Amniotic stem cell (primary cell): ENCODE measurements around the gene VEGFB.

Experiments
- DNase-seq: peaks from one replicate; lab custom pipeline; 2025; lab: John Stamatoyannopoulos, UW

Gene VEGFB

DNA sequence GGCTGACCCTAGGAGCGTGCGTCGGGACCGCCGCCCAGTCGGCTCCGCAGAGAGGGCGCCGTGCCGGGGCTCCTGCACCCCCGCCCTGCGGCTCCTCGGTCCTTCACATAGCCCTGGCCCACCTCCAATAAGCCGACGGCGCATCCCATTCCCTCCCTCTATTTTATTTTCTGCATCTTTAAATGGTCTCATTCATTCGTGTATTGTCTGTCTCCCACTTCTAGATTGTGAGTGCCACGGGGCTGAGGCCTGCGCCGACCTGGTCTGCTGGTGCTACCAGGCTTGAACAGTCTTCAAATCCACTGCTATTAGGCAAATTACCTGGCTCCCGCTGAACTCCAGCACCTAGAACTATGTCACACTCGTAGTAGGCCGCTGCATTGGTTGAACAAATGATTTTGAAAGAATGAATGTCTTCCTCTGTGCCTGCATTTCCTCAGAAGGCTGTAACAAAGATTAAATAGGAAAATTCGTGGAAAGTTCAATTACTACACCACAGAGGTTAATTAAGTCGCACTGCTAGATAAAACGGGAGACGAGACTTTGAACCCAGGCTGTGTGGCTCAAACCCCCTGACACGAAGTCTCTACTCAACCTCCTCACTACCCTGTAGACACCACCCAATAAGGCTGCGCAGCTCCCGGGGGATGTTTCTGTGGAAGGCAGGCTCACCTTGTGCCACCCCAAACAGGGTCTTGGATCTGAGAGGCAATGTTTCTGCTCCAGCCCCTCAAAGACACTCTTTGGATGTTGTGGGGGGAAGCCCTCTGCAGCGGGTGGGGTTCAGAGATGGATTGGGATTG, 13.5 kb downstream of the VEGFB start:
- no peak for DNase-seq

- no peak for DNase-seq
Measured at GRCh38 chr11:64248578-64248977, 14.2 kb downstream of the VEGFB start.

GRCh38 chr11:64249038-64249437, 14.7 kb downstream of the VEGFB start:
- DNase-seq = no peak

DNA sequence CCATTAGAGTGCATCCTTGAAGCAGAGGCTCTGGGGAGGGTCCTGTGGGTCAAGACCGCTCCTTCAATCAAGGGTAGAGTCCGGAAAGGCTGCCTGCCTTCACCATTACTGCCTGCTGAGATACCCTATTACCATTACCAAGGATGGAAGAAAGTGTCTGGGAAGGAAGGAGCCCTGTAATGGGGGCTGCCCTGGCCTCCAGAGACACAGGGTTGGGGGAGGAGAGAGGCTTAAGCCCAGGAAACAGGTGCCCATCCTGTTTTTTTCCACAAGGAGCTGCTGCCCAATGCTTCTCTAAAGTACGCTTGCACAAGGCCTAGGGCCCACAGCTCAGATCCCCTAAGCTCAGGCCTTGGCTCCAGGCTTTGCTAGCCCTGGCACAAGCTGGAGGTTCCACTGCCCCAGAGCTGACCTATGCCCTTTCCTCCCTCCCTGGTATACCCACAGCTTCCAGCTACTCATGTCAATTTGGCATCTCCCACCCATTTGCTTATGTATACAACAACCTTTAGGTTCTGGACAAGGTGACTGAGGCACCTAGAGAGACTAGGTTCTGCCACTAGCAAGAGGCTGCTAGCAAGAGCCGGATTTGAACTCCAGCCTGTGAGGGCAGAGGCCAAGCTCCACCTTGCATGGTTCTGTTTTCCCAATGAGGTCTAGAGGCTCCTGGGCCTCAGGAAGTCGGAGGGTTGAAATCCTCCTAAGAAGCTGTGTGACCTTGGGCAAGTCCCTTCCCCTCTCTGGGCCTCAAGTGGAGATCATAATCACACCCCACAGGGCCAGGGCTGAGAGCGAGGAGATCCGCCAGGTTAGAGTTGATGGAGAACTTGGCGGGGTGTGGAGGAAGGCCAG, 15.4 kb downstream of the VEGFB start:
- no peak for DNase-seq

- DNase-seq = no peak
Measured at GRCh38 chr11:64250415-64251015, 16.1 kb downstream of the VEGFB start.

- DNase-seq = no peak
Measured at GRCh38 chr11:64251016-64251752, 16.8 kb downstream of the VEGFB start, which contains the start of gene PLCB3. Gene PLCB3, plus strand, starts transcription at chr11:64251530. Its CDS starts 120 bp downstream, at chr11:64251650.

DNA sequence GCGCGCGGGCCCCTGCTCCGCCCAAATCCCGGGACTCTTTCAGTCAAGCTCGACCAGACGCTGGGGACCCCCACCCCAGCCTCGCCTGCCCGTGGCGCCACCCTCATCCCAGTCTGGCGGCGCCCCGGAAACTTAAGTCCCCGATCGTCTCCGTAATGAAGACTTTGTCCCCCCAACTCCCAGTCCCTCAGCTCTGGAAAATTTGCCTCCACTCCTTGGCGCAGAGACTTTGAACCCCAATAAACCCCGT, 17.3 kb downstream of the VEGFB start:
- no peak for DNase-seq

GRCh38 chr11:64252003-64252872, 17.9 kb downstream of the VEGFB start:
- DNase-seq = no peak

GRCh38 chr11:64253043-64253442, 18.7 kb downstream of the VEGFB start:
- no peak for DNase-seq

- no peak for DNase-seq
Measured at GRCh38 chr11:64253481-64253880, 19.1 kb downstream of the VEGFB start.

- no peak for DNase-seq
Measured at GRCh38 chr11:64254326-64254725, 19.9 kb downstream of the VEGFB start.

GRCh38 chr11:64255135-64256128, 21.0 kb downstream of the VEGFB start:
- no peak for DNase-seq

- no peak for DNase-seq
Measured at GRCh38 chr11:64256300-64256699, 21.9 kb downstream of the VEGFB start.

- DNase-seq = no peak
Measured at GRCh38 chr11:64258356-64258755, 24.0 kb downstream of the VEGFB start.

- no peak for DNase-seq
Measured at GRCh38 chr11:64258946-64259532, 24.7 kb downstream of the VEGFB start.

- DNase-seq = no peak
Measured at GRCh38 chr11:64259533-64260067, 25.2 kb downstream of the VEGFB start.

GRCh38 chr11:64260147-64260708, 25.8 kb downstream of the VEGFB start:
- DNase-seq = no peak

DNA sequence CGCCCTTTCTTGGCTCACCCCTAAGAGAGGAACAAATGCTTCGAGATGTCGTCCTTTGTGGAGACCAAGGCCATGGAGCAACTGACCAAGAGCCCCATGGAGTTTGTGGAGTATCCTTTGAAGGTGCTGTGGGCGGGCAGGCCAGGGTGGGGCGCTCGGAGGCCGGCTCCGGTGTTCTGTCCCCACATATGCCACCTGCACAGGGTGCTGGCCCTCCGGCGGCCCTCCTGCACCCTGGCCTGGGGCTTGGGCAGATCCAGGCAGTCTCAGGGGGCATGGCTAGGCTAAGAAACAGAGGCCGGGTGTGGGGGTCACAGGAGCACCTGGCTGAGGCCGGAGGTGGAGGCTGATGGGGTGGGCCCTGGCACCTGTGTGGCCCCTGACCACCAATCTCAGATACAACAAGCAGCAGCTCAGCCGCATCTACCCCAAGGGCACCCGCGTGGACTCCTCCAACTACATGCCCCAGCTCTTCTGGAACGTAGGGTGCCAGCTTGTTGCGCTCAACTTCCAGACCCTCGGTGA, 27.2 kb downstream of the VEGFB start:
- no peak for DNase-seq
